KOPT-K1 (cell line): ENCODE measurements around the gene SLC2A13.
A peak's percentile ranks its signal among the peaks of the same experiment; 100 is the strongest.

ENCODE experiments used
- H3K27ac ChIP-seq: fragments of 200-600 bp; sonication (generic); 2 replicates; pipeline ENCODE4 v1.5.1; 2016; ENCODE audit warnings: antibody characterized with exemption, mild to moderate bottlenecking, low read depth, low read length; ENCODE audit not compliant: poor library complexity, severe bottlenecking
- H3K36me3 ChIP-seq: fragments of 200-600 bp; sonication (generic); 2 replicates; pipeline ENCODE4 v1.5.1; 2017; ENCODE audit warnings: antibody characterized with exemption, mild to moderate bottlenecking, low read length, moderate library complexity; ENCODE audit not compliant: insufficient read depth
- H3K9me3 ChIP-seq: fragments of 200-600 bp; sonication (generic); 2 replicates; pipeline ENCODE4 v1.5.1; 2017; ENCODE audit warnings: antibody characterized with exemption, low read length, mild to moderate bottlenecking; ENCODE audit not compliant: insufficient read depth, poor library complexity, severe bottlenecking

The SLC2A13 gene

GRCh38 chr12:40105515-40106201, at the start of gene SLC2A13:
Gene SLC2A13, minus strand, starts transcription at chr12:40106081. Its CDS starts 273 bp downstream, at chr12:40105808.
- Histone ChIP-seq H3K36me3 (no peaks in the 10 kb centered on the region), H3K9me3 (no peaks in the 10 kb centered on the region), H3K27ac (peak within 1 kb of the TSS; percentile 56)

- Histone ChIP-seq H3K36me3 (no peaks in the 10 kb centered on the region), H3K27ac (no peak overlapping the region), H3K9me3 (no peaks in the 10 kb centered on the region)
Measured at GRCh38 chr12:40154381-40154780, 48.5 kb upstream of the SLC2A13 start.

GRCh38 chr12:40153432-40153831, 47.6 kb upstream of the SLC2A13 start:
- no peaks in the 10 kb centered on the region for H3K36me3 ChIP-seq
- no peaks in the 10 kb centered on the region for H3K9me3 ChIP-seq
- H3K27ac ChIP-seq: no peak overlapping the region

DNA sequence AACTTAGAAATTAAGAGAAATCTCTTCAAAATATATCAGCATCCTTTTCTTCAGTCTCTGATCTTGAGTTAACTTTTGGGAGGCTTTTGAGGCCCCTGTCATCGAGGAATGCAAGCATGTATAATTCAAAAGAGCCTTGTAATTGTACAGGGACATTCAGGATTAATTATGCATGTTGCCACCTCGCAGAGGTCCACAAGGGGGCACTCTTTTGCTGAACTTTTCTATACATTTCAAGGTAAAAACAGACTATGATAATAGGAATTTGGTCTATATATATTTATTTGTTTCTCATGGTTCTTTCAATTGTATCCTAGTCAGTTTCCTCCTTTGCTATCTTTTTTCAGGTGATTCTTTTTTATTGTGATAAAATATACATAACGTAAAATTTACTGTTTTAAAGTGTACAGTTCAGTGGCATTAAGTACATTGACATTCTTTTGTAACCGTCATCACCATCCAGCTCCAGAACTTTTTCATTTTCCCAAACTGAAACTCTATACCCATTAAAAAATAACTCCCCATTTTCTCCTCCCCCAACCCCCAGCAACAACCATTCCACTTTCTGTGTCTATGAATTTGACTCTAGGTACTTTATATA, 47.0 kb upstream of the SLC2A13 start:
- no peak overlapping the region for H3K27ac ChIP-seq
- no peaks in the 10 kb centered on the region for H3K9me3 ChIP-seq
- no peaks in the 10 kb centered on the region for H3K36me3 ChIP-seq

GRCh38 chr12:40149673-40150260, 43.9 kb upstream of the SLC2A13 start:
- Histone ChIP-seq H3K36me3 (no peaks in the 10 kb centered on the region), H3K9me3 (no peaks in the 10 kb centered on the region)

DNA sequence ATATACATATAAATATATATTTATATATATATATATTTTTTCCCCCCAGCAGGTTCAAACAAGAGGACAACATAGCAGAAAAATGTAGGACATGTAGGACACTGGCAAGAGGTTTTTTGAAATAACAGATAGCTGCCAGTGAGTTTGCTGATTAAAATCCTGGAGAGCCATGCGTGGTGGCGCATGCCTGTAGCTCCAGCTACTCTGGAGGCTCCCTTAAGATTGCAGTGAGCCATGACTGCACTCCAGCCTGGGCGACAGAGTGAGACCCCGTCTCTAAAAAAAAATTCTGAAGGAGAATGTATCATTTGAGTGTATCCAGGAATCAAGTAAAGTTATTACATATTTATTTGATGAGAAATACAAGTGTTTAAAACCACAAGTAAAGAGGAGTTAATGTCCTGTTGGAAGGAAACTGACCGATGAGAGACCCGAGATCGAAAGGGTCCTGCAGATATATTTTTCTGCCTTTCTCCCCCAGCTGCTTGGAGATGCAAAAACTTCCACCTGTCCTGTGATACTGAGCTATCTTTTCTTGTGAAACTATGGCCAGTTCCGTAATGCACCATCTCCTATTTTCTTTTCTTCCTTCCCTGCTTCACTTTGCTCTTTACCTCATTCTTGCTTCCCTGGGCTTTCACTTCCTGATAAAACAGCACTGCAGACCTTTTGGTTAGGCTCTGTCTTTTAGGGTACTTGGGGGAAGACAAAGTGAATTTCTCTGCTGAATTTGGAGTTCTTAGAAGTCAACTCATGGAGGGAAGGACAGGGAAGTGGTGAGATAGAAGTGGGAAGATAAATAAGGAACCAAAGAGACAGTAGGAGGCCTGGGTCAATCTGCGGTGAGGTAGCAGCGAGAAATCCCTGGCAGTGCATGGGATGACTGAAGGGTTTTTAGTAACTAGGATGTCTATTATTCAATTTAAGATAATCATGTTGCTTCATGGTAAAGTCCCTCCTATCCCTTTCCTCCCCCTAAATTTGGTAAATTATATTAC, 41.2 kb upstream of the SLC2A13 start:
- Histone ChIP-seq H3K36me3 (no peaks in the 10 kb centered on the region), H3K9me3 (no peaks in the 10 kb centered on the region), H3K27ac (no peak overlapping the region)

More at GRCh38 chr12:40149673-40150260, 43.9 kb upstream of the SLC2A13 start:
- no peak overlapping the region for H3K27ac ChIP-seq

DNA sequence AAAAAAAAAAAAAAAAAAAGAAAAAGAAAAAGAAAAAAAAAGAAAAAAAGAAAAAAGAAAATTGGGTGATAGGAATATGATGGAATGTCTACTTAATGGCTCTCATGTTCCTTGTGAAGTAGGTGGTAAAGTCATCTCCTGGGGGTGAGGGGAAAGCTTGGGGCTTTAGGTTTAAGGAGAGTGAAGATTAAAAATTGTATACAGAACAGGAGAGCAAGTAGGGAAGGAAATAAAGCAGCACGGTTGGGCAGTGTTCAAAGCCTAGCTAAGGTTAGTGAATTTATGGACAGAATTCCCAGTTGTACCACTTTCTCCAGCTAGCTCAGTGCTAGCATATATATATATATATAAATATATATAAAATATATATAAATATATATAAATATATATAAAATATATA, 40.0 kb upstream of the SLC2A13 start:
- Histone ChIP-seq H3K9me3 (no peaks in the 10 kb centered on the region), H3K36me3 (no peaks in the 10 kb centered on the region), H3K27ac (no peak overlapping the region)

DNA sequence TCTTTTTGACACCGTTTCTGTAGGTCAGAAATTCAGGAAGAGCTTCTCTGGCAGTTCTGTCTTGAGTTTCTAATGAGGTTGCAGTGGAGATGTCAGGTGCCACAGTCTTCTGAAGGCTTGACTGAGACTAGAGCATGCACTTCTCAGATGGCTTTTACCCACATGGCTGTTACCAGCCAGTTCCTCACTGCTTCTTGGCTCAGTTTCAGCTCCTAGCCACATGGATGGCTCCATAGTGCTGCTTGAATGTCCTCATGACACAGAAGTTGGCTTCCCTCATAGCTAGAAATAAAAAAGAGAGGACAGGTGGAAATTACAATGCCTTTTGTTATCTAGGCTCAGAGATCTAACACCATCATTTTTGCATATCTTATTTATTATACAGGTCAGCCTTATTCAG, 38.1 kb upstream of the SLC2A13 start:
- H3K36me3 ChIP-seq: no peaks in the 10 kb centered on the region
- H3K27ac ChIP-seq: no peak overlapping the region
- H3K9me3 ChIP-seq: no peaks in the 10 kb centered on the region

- Histone ChIP-seq H3K9me3 (no peaks in the 10 kb centered on the region), H3K36me3 (no peaks in the 10 kb centered on the region)
Measured at GRCh38 chr12:40142001-40142744, 36.3 kb upstream of the SLC2A13 start.

GRCh38 chr12:40138526-40138925, 32.6 kb upstream of the SLC2A13 start:
- Histone ChIP-seq H3K9me3 (no peaks in the 10 kb centered on the region), H3K27ac (no peak overlapping the region), H3K36me3 (no peaks in the 10 kb centered on the region)

More at GRCh38 chr12:40142001-40142744, 36.3 kb upstream of the SLC2A13 start:
- no peak overlapping the region for H3K27ac ChIP-seq

DNA sequence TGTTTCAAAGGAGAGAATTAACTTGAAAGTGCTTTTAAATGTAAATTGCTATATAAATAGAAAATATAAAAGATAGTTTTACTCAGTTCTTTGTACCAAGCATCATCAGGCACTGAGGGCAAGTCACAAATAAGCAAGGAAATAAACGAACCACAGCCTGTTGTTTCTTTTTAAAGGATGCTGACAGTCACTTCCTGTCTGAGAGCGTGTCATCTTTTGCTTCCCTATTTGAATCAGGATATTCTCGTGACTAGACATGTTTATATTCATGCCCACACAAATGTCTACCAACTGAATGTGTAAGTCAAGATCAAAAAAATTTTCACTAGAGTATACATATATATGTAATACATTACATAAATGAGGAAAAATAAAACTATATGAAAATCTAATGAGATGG, 31.4 kb upstream of the SLC2A13 start:
- Histone ChIP-seq H3K27ac (no peak overlapping the region), H3K36me3 (no peaks in the 10 kb centered on the region), H3K9me3 (no peaks in the 10 kb centered on the region)

GRCh38 chr12:40127408-40127807, 21.5 kb upstream of the SLC2A13 start:
- Histone ChIP-seq H3K36me3 (no peaks in the 10 kb centered on the region), H3K27ac (no peak overlapping the region), H3K9me3 (no peaks in the 10 kb centered on the region)

DNA sequence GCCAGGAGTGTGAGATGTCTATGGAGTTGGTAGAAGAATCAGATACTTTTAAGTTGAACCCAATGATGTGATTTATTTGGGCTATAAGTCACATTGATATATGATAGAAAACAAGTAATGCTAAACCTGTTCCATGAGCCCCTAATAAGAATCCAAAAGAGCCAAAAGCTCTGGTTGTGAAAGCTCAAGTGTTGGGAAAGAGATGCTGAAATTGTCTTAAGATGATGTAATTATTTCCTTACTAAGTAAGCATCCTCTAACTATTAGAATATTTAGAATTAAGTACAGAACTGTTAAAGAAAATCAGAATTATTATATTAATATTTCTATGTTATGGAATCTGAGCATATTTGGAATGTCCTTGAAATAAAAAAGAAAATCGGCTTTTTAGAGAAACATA, 17.6 kb upstream of the SLC2A13 start:
- H3K36me3 ChIP-seq: no peaks in the 10 kb centered on the region
- no peaks in the 10 kb centered on the region for H3K9me3 ChIP-seq
- H3K27ac ChIP-seq: no peak overlapping the region

GRCh38 chr12:40122842-40123241, 17.0 kb upstream of the SLC2A13 start:
- Histone ChIP-seq H3K9me3 (no peaks in the 10 kb centered on the region), H3K27ac (no peak overlapping the region), H3K36me3 (no peaks in the 10 kb centered on the region)
